Adrenal gland (tissue), 5 donors: ENCODE results near the gene TBC1D14.

Source experiments
- POLR2A ChIP-seq, 2 donors: fragments of 450-650 bp; IDR thresholded peaks; one replicate each; pipeline ENCODE4 v1.6.1; 2017; ENCODE audit warnings: antibody characterized with exemption in 2 of 2, mild to moderate bottlenecking in 2 of 2, moderate library complexity in 1 of 2
- TF ChIP-seq, protein P1 (sequence below), 6 experiments: fragments of 450-650 bp in 4 of 6; fragments of 200-600 bp in 2 of 6; sonication (generic) in 1 of 6; IDR thresholded peaks; 1 replicate in 5 of 6; 2 replicates in 1 of 6; pipeline versions ENCODE4 v1.5.1 to v1.8.0; 2016 to 2021; ENCODE audit warnings: antibody characterized with exemption in 6 of 6, mild to moderate bottlenecking in 2 of 6, moderate library complexity in 1 of 6
- donor health status: DM: no; HTN: no; CAD: no.

DNA sequence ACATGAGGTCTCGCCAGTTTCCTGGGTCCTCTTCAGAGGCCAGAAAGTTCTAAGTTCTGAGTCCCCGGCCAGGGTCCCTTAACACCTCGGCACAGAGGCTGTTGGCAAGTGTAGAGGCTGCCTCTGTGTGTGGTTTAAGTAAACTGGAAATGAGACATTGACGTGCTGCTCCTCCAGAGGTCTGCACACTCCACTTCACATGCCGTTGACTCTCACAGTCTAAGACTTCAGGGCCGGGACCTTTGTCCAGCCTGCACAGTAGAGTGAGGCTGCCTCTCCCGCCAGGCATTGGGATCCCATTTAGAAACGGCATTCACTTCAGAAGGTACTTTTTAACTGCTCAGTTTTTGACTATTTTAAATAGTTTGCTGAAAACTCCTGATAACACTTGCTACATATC is 123.0 kb downstream of the TBC1D14 start:
- TF ChIP-seq, protein P1, sequence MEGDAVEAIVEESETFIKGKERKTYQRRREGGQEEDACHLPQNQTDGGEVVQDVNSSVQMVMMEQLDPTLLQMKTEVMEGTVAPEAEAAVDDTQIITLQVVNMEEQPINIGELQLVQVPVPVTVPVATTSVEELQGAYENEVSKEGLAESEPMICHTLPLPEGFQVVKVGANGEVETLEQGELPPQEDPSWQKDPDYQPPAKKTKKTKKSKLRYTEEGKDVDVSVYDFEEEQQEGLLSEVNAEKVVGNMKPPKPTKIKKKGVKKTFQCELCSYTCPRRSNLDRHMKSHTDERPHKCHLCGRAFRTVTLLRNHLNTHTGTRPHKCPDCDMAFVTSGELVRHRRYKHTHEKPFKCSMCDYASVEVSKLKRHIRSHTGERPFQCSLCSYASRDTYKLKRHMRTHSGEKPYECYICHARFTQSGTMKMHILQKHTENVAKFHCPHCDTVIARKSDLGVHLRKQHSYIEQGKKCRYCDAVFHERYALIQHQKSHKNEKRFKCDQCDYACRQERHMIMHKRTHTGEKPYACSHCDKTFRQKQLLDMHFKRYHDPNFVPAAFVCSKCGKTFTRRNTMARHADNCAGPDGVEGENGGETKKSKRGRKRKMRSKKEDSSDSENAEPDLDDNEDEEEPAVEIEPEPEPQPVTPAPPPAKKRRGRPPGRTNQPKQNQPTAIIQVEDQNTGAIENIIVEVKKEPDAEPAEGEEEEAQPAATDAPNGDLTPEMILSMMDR (IDR thresholded peaks at IDR 0.05), result no peak
- TF ChIP-seq POLR2A (IDR thresholded peaks at IDR 0.05), result no peak
